Fibroblast of pulmonary artery (primary cell): ENCODE measurements around the gene PTPRF.

Source experiments
- DNase-seq: peaks from one replicate; pipeline ENCODE4 v3.0.0-alpha.2; 2010; ENCODE audit warnings: low read depth
- H3K4me3 ChIP-seq: replicated peaks from 2 replicates; pipeline ENCODE4 v1.5.1; 2011; ENCODE audit warnings: low read depth, mild to moderate bottlenecking, control low read depth, low read length, moderate library complexity
- TF ChIP-seq, protein P1 (sequence below): IDR thresholded peaks from 2 replicates; pipeline ENCODE4 v1.5.1; 2011; ENCODE audit warnings: mild to moderate bottlenecking, control low read depth, low read length, inconsistent platforms; ENCODE audit errors: missing control alignments

PTPRF gene

DNA sequence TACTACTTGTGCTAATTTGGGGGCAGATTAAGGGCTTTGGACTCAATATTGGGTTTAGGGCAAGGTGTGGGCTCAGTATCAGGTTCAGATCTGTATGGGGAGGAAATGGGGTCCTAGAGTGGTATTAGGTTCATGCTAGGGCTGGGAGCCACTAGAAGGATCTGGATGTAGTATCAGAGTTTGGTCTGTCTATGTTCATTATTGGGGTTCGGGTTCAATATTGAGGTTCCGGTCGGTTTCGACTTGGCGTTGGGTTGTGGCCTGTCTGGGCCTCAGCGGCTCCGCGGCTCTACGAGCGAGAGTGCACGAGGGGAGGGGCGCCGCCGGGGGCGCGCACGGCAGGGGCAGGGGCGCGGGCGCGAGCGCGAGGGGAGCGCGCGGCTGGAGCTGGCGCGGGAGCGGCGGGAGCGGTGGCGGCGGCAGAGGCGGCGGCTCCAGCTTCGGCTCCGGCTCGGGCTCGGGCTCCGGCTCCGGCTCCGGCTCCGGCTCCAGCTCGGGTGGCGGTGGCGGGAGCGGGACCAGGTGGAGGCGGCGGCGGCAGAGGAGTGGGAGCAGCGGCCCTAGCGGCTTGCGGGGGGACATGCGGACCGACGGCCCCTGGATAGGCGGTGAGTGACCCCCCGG lies at the start of gene PTPRF:
Gene PTPRF, plus strand, starts transcription at position 401 of the 624 bp plus-strand sequence. CDS start 14,193 bp downstream, outside the sequence.
- H3K4me3 ChIP-seq = peak within 1 kb of the TSS; percentile 66
- DNase-seq = peak; percentile 47
- TF ChIP-seq, protein P1, sequence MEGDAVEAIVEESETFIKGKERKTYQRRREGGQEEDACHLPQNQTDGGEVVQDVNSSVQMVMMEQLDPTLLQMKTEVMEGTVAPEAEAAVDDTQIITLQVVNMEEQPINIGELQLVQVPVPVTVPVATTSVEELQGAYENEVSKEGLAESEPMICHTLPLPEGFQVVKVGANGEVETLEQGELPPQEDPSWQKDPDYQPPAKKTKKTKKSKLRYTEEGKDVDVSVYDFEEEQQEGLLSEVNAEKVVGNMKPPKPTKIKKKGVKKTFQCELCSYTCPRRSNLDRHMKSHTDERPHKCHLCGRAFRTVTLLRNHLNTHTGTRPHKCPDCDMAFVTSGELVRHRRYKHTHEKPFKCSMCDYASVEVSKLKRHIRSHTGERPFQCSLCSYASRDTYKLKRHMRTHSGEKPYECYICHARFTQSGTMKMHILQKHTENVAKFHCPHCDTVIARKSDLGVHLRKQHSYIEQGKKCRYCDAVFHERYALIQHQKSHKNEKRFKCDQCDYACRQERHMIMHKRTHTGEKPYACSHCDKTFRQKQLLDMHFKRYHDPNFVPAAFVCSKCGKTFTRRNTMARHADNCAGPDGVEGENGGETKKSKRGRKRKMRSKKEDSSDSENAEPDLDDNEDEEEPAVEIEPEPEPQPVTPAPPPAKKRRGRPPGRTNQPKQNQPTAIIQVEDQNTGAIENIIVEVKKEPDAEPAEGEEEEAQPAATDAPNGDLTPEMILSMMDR = no peak

DNA sequence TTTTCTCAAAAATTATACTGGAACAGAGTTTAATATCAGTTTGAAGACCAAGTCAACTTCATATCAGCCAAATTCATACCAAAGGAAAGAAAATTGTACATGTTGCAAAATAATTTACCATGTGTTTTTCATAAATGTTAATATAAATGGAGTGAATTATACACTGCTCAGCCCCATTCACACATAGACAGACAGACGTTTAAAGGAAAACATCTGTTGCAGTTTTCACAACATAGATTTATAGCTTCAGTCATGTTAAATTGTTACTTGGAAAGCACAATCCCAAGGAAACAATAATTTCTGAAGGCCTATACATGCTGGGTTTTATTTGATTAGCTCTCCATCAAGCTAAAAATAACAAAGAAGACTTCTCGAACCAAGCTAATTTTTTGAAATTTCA lies 49.2 kb upstream of the PTPRF start:
- TF ChIP-seq, protein P1 = no peak
- no peak overlapping the region for H3K4me3 ChIP-seq
- no peak for DNase-seq

DNA sequence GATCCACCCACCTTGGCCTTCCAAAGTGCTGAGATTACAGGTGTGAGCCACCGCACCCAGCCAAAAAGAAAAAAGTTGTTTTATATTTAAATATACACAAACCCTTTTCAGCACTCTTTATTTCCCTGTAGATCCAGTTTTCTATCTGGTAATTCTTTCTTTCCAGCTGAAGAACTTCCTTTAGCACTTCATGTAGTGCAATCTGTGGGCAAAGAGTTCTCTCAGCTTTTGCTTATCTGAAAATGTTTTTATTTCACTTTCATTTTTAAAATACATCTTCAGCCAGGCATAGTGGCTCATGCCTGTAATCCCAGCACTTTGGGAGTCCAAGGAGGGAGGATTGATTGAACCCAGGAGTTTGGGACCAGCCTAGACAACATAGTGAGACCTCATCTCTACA lies 48.5 kb upstream of the PTPRF start:
- no peak for DNase-seq
- TF ChIP-seq, protein P1 = no peak
- H3K4me3 ChIP-seq = no peak overlapping the region

DNA sequence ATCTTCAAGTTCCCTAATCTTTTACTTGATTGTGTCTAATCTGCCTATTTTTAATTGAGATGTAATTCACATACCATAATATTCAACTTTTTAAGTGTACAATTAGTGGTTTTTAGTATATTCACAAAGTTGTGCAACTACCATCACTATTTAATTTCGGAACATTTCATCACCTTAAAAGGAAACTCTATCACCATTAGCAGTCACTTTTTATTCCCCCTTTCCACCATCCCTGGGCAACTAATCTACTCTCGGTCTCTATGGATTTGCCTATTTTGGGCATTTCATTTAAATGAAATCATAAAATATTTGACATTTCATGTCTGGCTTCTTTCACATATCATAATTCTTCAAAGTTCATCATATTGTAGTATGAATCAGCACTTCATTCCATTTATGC lies 46.3 kb upstream of the PTPRF start:
- TF ChIP-seq, protein P1 = no peak
- no peak overlapping the region for H3K4me3 ChIP-seq
- DNase-seq = no peak

DNA sequence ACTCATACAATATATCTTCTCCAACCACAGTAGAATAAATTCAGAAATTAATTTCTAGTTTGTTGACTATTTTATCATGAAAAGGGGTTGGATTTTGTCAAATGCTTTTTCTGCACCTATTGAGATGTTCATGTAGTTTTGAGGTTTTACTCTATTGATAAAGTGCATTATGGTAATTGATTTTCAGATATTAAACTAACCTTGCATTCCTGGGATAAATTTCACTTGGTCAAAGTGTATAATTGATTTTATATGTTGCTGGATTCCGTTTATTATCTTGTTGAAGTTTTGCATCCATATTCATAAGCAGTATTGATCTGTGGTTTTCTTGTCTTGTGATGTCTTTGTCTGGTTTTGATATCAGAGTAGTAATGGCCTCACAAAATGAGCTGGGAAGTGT lies 42.5 kb upstream of the PTPRF start:
- TF ChIP-seq, protein P1 = no peak
- no peak overlapping the region for H3K4me3 ChIP-seq
- no peak for DNase-seq

DNA sequence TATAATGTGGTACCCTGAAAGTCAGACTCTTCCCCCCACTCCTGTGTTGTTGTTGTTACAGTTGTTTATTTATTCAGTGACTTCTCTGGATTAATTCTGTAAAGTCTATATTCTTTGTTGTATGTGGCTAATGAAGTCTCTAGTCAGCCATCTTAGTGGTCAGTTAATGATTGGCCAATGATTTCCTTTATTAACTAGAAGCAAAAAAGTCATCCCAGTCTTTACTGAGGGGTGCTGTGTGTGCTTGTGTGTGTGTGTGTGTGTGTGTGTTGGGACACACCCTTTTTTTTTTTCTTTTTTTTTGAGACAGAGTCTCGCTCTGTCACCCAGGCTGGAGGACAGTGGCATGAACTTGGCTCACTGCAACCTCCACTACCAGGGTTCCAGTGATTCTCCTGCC lies 39.6 kb upstream of the PTPRF start:
- TF ChIP-seq, protein P1 = no peak
- no peak for DNase-seq
- no peak overlapping the region for H3K4me3 ChIP-seq

DNA sequence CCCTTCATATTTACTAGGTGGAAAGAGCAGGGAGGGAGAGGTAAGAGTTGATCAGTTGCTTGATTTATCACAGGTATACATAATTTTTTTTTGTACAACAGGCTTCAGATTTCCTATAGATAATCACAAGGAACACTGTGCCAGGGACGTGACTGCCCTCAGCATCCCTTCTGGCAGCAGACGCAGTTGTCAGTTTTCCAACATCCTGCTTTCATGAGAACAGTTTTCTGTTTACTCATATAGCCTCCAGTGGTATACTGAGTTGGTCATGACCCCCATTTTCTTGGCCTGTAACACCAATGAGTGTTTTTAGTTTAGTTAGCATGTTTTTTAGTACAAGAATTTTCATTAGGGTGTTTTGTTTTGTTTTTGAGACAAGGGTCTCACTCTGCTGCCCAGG lies 37.9 kb upstream of the PTPRF start:
- TF ChIP-seq, protein P1 = no peak
- no peak overlapping the region for H3K4me3 ChIP-seq
- DNase-seq = peak; percentile 28
